Neuron (in vitro differentiated cells): ENCODE measurements around the gene SHC2.
"Not testable (repeated sequence)": the region's sequence is repeated elsewhere in the genome, so short reads cannot be mapped to it uniquely, and the experiment has no call there.

Experiments used
- H2AFZ ChIP-seq: one replicate; pipeline ENCODE4 v1.6.1; 2013; ENCODE audit warnings: low read depth, mild to moderate bottlenecking, inconsistent platforms, low read length, moderate library complexity
- H3K27me3 ChIP-seq: one replicate; pipeline ENCODE4 v1.6.1; 2013; ENCODE audit warnings: low read length; ENCODE audit not compliant: insufficient read depth
- H3K36me3 ChIP-seq: one replicate; pipeline ENCODE4 v1.6.1; 2013; ENCODE audit warnings: low read length; ENCODE audit not compliant: insufficient read depth
- H3K4me1 ChIP-seq: one replicate; pipeline ENCODE4 v1.6.1; 2013; ENCODE audit warnings: low read length; ENCODE audit not compliant: insufficient read depth
- H3K4me3 ChIP-seq: 2 replicates; pipeline ENCODE4 v1.5.1; 2013; ENCODE audit warnings: mild to moderate bottlenecking, low read length, moderate library complexity
- H3K9me3 ChIP-seq: one replicate; pipeline ENCODE4 v1.6.1; 2013; ENCODE audit warnings: low read length

SHC2 gene

DNA sequence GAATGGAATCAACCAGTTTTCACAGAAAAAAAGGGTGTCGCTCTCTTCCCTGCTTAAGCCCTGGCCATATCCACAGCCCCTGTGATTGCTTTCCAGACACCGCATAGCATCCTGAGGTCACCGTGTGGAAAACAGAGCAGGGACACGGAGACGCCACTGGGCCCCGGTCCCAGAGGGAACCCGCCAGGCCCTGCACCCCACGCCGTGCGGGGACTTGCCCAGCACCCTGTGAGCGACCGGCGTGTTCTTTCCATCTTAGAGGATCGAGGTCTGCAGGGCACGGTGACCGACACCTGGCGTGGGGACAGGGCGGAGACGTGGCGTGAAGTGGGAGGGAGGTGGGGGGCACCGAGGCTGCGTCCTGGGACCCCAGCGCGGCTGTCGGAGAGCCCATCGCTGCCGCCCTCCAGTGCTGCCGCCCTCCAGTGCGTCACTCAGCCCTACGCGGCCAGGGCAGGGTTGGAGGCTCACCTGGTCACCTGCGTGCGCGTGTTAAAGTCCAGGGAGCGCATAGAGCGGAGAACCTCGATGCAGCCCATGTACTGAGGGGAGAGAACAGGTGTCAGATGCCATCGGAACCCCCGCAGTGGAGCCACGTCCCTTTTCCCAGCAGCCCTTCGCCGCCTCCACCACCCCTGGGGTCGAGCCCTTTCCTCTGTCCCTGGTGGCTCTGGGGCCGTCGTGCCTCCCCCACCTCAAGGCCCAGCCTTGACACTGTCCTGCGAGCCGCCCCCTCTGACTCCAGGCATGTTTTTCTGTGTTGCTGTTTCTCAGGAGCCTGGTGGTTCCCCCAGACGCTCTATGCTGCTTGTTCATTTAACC lies 20.2 kb downstream of the SHC2 start:
- peaks cover 2% of the 10 kb centered on the region for H3K9me3 ChIP-seq
- no peaks in the 10 kb centered on the region for H3K36me3 ChIP-seq
- H3K27me3 ChIP-seq = no peaks in the 10 kb centered on the region
- H3K4me3 ChIP-seq = no peak overlapping the region
- no peak overlapping the region for H2AFZ ChIP-seq
- H3K4me1 ChIP-seq = no peaks in the 10 kb centered on the region

GRCh38 chr19:439167-439900 lies 21.5 kb downstream of the SHC2 start:
- H3K4me1 ChIP-seq = no peaks in the 10 kb centered on the region
- H3K27me3 ChIP-seq = no peaks in the 10 kb centered on the region
- no peak overlapping the region for H3K4me3 ChIP-seq
- no peak overlapping the region for H2AFZ ChIP-seq
- H3K36me3 ChIP-seq = peaks cover 1% of the 10 kb centered on the region
- peaks cover 3% of the 10 kb centered on the region for H3K9me3 ChIP-seq

- H3K36me3 ChIP-seq = peaks cover 5% of the 10 kb centered on the region
- H3K4me3 ChIP-seq = no peak overlapping the region
- peaks cover 6% of the 10 kb centered on the region for H3K9me3 ChIP-seq
- H2AFZ ChIP-seq = no peak overlapping the region
- H3K27me3 ChIP-seq = no peaks in the 10 kb centered on the region
- H3K4me1 ChIP-seq = no peaks in the 10 kb centered on the region
Measured at GRCh38 chr19:438416-438958, 22.3 kb downstream of the SHC2 start.

DNA sequence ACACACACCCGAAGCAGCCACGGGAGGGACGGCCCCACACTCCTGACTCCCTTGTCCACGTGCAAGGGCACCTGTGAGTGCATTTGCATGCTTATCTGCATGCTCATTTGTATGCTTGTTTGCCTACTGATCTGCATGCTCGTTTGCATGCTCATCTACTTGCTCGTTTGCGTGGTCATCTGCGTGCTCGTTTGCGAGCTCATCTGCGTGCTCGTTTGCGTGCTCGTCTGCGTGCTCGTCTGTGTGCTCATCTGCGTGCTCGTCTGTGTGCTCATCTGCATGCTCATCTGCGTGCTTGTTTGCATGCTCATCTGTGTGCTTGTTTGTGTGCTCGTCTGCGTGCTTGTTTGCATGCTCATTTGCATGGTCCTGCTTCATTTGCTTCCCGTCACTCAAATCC lies 23.8 kb downstream of the SHC2 start:
- peaks cover 6% of the 10 kb centered on the region for H3K9me3 ChIP-seq
- no peak overlapping the region for H3K4me3 ChIP-seq
- no peaks in the 10 kb centered on the region for H3K4me1 ChIP-seq
- H3K36me3 ChIP-seq = peaks cover 5% of the 10 kb centered on the region
- no peaks in the 10 kb centered on the region for H3K27me3 ChIP-seq
- H2AFZ ChIP-seq = no peak overlapping the region

DNA sequence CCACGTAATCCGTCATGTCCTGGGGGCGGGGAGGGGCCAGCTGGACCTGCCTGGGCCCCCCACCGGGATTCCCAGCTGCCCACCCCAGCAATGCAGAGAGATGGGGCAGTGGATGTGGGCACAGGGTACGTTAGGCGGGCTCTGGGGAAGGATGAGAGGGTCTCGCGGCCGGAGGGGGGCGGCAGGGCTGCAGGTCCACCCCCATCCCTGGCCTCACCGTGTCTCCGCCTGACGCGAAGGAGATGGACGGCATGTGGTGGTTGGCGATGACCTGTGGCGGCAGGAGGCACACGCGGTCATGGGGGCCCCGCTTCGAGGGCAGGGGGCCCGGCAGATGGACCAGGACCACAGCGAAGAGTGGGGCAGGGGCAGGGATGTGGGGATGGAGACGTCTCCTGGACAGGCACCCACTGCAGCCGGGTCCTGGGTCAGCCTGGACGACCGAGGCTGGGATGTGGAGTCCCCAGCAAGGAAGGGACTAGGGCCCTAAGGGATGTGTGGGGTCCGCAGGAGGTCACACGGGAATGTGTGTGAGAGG lies 24.4 kb downstream of the SHC2 start:
- Histone ChIP-seq H3K27me3 (no peaks in the 10 kb centered on the region), H3K4me1 (no peaks in the 10 kb centered on the region), H3K4me3 (no peak overlapping the region), H2AFZ (no peak overlapping the region), H3K36me3 (peaks cover 5% of the 10 kb centered on the region), H3K9me3 (peaks cover 6% of the 10 kb centered on the region)

DNA sequence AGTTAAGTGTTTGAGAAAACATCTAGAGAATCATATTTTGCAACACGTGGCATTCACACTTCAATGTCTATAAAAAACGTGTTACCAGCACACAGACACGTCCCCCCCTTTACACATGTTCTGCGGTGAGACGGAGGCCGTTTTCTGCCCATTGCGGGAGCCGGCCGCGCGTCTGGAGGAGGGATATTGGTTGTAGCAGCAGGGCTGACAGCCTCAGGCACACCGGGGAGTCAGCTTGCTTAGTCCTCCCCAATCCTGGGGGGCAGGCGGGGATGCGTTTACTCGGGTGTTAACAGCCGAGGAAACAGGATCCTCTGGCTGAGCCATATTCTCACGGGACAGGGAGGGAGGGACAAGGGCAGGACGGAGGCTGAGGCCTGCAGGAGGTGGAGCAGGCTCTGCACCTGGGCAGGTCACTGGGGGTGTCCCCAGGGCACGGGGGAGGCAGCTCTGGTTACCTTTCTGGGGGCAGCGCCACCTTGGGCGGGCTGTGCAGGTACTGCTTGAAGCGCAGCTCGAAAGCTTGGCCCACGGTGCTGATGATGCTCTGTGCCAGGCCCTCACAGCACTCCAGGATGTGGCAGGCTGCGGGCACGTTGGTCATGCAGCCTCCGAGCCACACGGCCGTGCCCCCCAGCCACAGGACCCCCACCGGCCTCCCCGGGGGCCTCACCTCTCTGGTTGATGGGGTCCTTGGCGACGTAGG lies 25.0 kb downstream of the SHC2 start:
- H2AFZ ChIP-seq = no peak overlapping the region
- H3K36me3 ChIP-seq = peaks cover 5% of the 10 kb centered on the region

GRCh38 chr19:435056-435706 lies 25.7 kb downstream of the SHC2 start:
- Histone ChIP-seq H3K9me3 (peaks cover 10% of the 10 kb centered on the region), H3K4me1 (no peaks in the 10 kb centered on the region), H3K4me3 (no peak overlapping the region), H3K36me3 (peaks cover 5% of the 10 kb centered on the region), H3K27me3 (no peaks in the 10 kb centered on the region), H2AFZ (no peak overlapping the region)

More for the DNA sequence above, 25.0 kb downstream of the SHC2 start:
- H3K4me3 ChIP-seq = no peak overlapping the region
- no peaks in the 10 kb centered on the region for H3K27me3 ChIP-seq
- H3K4me1 ChIP-seq = no peaks in the 10 kb centered on the region
- H3K9me3 ChIP-seq = peaks cover 7% of the 10 kb centered on the region

GRCh38 chr19:434152-434960 lies 26.5 kb downstream of the SHC2 start:
- Histone ChIP-seq H3K36me3 (peaks cover 5% of the 10 kb centered on the region), H3K9me3 (peaks cover 17% of the 10 kb centered on the region), H3K27me3 (no peaks in the 10 kb centered on the region), H3K4me1 (no peaks in the 10 kb centered on the region), H2AFZ (no peak overlapping the region), H3K4me3 (no peak overlapping the region)

DNA sequence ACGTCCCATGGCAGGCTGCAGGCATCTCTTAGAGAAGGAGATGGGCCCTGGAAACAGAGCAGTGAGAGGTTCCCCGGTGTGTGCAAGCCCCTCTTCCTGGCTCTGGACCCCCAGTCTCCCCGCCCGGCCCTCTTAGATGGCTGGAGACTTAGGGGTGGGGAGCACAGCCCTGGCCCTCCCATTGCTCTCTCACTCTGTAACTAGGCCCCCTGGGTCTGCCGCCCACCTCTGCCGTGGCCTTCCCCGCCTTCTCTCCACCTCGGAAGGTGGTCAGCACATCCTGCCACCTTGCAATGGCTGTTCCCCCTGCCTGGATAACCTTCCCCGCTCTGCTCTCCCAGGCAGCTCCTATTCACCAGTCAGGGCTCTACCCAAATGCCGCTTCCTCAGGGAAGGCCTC lies 30.1 kb downstream of the SHC2 start:
- Histone ChIP-seq H3K4me3 (no peak overlapping the region), H3K9me3 (peaks cover 22% of the 10 kb centered on the region), H3K36me3 (peaks cover 5% of the 10 kb centered on the region), H3K27me3 (no peaks in the 10 kb centered on the region), H3K4me1 (no peaks in the 10 kb centered on the region), H2AFZ (no peak overlapping the region)

DNA sequence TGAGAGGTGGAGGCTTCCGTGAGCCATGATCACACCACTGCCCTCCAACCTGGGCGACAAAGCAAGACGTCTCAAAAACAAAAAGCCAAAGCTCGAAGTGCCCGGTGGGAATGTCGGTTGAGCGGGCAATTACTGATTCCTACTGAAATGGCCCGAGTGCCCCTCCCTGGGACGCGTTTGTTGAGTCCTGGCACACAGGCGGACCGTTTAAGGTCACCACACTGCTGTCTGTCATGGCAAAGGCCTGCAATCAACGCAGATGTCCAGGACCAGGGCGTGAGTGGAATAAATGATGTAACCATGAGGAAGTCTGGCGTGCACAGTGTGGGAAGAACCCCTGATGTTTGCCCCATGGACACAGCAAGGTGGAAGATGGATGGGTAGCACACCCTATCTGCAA lies 32.7 kb downstream of the SHC2 start:
- H2AFZ ChIP-seq = no peak overlapping the region
- H3K4me1 ChIP-seq = no peaks in the 10 kb centered on the region
- H3K4me3 ChIP-seq = no peak overlapping the region
- H3K36me3 ChIP-seq = peaks cover 5% of the 10 kb centered on the region
- no peaks in the 10 kb centered on the region for H3K27me3 ChIP-seq
- H3K9me3 ChIP-seq = peaks cover 23% of the 10 kb centered on the region

DNA sequence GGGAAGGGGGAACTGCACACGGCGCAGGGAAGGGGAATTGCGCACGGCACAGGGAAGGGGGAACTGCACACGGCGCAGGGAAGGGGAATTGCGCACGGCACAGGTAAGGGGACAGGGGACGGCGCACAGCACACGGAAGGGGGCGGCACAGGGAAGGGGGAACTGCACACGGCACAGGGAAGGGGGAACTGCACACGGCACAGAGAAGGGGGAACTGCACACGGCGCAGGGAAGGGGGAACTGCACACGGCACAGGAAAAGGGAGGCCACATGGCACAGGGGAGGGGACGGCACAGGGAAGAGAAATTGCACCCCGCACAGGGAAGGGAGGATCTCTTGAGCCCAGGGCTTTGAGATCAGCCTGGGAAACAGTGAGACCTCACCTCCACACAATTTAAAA lies 33.2 kb downstream of the SHC2 start:
- not testable (repeated sequence) for H2AFZ ChIP-seq, H3K36me3 ChIP-seq, H3K4me1 ChIP-seq, H3K4me3 ChIP-seq, H3K27me3 ChIP-seq
- H3K9me3 ChIP-seq = peaks cover 23% of the 10 kb centered on the region
